ENCODE results near the gene TRPM2. TPM values are rescaled to one million over a fixed set of nuclear protein-coding genes. Genes with fewer than 3 reads are reported as not detected.

TRPM2 gene
- total RNA-seq, 1 donor = 0.36 TPM

DNA sequence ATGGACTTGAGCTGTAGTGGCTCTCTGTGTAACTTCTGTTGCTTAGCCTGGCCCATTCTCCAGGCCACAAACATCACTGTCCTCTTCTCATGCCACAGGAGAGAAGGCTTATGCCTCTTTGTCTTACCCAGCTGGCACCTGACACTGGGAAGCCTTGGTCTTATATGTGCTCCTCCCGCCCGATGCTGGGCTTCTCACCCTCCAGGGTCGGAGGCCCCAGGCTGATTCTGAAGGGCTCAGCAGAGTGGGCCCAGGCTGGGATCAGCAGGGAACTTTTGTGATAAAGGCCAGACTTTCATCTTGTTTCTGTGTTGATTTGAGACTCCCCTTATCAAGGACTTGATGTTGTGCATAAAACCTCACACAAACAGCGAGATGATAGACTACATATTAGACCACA lies 29.8 kb downstream of the TRPM2 start:
- TF ChIP-seq, protein P1, sequence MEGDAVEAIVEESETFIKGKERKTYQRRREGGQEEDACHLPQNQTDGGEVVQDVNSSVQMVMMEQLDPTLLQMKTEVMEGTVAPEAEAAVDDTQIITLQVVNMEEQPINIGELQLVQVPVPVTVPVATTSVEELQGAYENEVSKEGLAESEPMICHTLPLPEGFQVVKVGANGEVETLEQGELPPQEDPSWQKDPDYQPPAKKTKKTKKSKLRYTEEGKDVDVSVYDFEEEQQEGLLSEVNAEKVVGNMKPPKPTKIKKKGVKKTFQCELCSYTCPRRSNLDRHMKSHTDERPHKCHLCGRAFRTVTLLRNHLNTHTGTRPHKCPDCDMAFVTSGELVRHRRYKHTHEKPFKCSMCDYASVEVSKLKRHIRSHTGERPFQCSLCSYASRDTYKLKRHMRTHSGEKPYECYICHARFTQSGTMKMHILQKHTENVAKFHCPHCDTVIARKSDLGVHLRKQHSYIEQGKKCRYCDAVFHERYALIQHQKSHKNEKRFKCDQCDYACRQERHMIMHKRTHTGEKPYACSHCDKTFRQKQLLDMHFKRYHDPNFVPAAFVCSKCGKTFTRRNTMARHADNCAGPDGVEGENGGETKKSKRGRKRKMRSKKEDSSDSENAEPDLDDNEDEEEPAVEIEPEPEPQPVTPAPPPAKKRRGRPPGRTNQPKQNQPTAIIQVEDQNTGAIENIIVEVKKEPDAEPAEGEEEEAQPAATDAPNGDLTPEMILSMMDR (IDR thresholded peaks at IDR 0.05; ENCODE audit: extremely low read depth, low read depth, low read length) = no peak
- no peak overlapping the region for H3K4me2 ChIP-seq (ENCODE audit: insufficient read depth, low read length)
- peak; percentile 51 for DNase-seq (ENCODE audit: insufficient read length, low spot score, missing footprints)
- H3K36me3 ChIP-seq (ENCODE audit: insufficient read depth, low read length) = no peaks in the 10 kb centered on the region
- H3K9me3 ChIP-seq (ENCODE audit: low read depth, low read length) = peaks cover 3% of the 10 kb centered on the region
- H3K27ac ChIP-seq (ENCODE audit: low read depth, low read length) = no peak overlapping the region
- H2AFZ ChIP-seq (ENCODE audit: low read length) = no peak overlapping the region
- peaks cover 7% of the 10 kb centered on the region for H3K27me3 ChIP-seq (ENCODE audit: insufficient read depth, low read length)
- no peaks in the 10 kb centered on the region for H3K79me2 ChIP-seq (ENCODE audit: insufficient read depth, low read length)
- H3K4me1 ChIP-seq (ENCODE audit: insufficient read depth, low read length) = no peaks in the 10 kb centered on the region
- H4K20me1 ChIP-seq (ENCODE audit: insufficient read depth, low read length) = no peaks in the 10 kb centered on the region
- no peak overlapping the region for H3K4me3 ChIP-seq (ENCODE audit: insufficient read depth, low read length)

DNA sequence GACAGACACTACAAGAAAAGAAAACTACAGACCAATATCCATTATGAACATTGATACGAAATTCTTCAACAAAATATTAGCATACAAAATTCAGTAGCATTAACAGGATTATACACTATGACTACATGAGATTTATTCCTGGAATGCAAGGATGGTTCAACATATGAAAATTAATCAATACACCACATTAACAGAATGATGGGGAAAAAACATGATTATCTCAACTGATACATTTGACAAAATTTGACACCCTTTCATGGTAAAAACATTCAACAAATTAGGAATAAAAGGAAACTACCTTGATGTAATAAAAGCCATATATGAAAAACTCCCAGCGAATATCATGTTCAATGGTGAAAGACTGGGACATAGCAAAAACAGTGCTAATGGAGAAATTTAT lies 31.5 kb downstream of the TRPM2 start:
- no peak for DNase-seq (ENCODE audit: insufficient read length, low spot score, missing footprints)

DNA sequence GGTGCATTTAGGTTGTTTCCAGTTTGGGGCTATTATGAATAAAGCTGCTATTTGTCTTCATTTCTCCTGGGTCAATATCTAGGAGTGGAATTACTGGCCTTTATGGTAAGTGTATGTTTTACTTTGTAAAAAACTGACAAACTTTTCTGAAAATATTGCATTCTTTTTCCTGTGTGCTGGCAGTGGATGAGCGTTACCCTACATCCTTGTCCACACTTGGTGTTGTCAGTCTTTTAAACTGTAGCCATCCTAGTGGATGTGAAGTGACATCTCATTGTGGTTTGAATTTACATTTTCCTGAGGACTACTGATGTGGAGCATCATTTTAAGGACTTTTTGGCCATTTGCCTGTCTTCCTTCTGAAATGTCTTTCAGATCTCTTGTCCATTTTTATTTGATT lies 35.9 kb downstream of the TRPM2 start:
- DNase-seq (ENCODE audit: insufficient read length, low spot score, missing footprints) = no peak
- H4K20me1 ChIP-seq (ENCODE audit: insufficient read depth, low read length) = no peaks in the 10 kb centered on the region
- TF ChIP-seq, protein P1 (IDR thresholded peaks at IDR 0.05; ENCODE audit: extremely low read depth, low read depth, low read length) = no peak
- H2AFZ ChIP-seq (ENCODE audit: low read length) = no peak overlapping the region
- H3K4me3 ChIP-seq (ENCODE audit: insufficient read depth, low read length) = no peak overlapping the region
- no peaks in the 10 kb centered on the region for H3K27me3 ChIP-seq (ENCODE audit: insufficient read depth, low read length)
- H3K36me3 ChIP-seq (ENCODE audit: insufficient read depth, low read length) = no peaks in the 10 kb centered on the region
- no peak overlapping the region for H3K27ac ChIP-seq (ENCODE audit: low read depth, low read length)
- H3K4me1 ChIP-seq (ENCODE audit: insufficient read depth, low read length) = no peaks in the 10 kb centered on the region
- H3K9me3 ChIP-seq (ENCODE audit: low read depth, low read length) = peaks cover 3% of the 10 kb centered on the region
- no peaks in the 10 kb centered on the region for H3K79me2 ChIP-seq (ENCODE audit: insufficient read depth, low read length)
- H3K4me2 ChIP-seq (ENCODE audit: insufficient read depth, low read length) = no peak overlapping the region

More for the DNA sequence above, 31.5 kb downstream of the TRPM2 start:
- Histone ChIP-seq H4K20me1 (ENCODE audit: insufficient read depth, low read length) (no peaks in the 10 kb centered on the region), H3K27me3 (ENCODE audit: insufficient read depth, low read length) (peaks cover 5% of the 10 kb centered on the region), H3K4me2 (ENCODE audit: insufficient read depth, low read length) (no peak overlapping the region), H3K79me2 (ENCODE audit: insufficient read depth, low read length) (no peaks in the 10 kb centered on the region), H3K9me3 (ENCODE audit: low read depth, low read length) (peaks cover 3% of the 10 kb centered on the region), H3K4me1 (ENCODE audit: insufficient read depth, low read length) (no peaks in the 10 kb centered on the region), H2AFZ (ENCODE audit: low read length) (no peak overlapping the region), H3K27ac (ENCODE audit: low read depth, low read length) (no peak overlapping the region), H3K36me3 (ENCODE audit: insufficient read depth, low read length) (no peaks in the 10 kb centered on the region), H3K4me3 (ENCODE audit: insufficient read depth, low read length) (no peak overlapping the region)
- TF ChIP-seq, protein P1 (IDR thresholded peaks at IDR 0.05; ENCODE audit: extremely low read depth, low read depth, low read length) = no peak

DNA sequence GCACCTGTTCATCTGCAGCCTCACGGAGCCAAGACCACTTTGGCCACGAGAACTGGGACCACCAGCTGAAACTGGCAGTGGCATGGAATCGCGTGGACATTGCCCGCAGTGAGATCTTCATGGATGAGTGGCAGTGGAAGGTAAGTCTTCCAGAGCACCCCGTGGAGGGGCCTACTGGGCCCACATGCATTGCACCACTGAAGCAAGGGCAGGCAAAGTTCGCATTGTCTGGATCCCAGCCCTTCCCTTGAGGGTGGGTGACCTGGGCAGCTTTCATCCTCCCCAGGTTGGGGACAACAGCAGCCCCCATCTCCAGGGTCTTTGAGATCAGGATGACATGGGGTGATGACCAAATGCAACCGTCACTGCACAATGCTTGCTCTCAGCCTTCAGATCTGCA lies 37.5 kb downstream of the TRPM2 start:
- Histone ChIP-seq H3K27me3 (ENCODE audit: insufficient read depth, low read length) (no peaks in the 10 kb centered on the region), H3K9me3 (ENCODE audit: low read depth, low read length) (no peaks in the 10 kb centered on the region), H2AFZ (ENCODE audit: low read length) (no peak overlapping the region), H3K4me2 (ENCODE audit: insufficient read depth, low read length) (no peak overlapping the region), H3K36me3 (ENCODE audit: insufficient read depth, low read length) (no peaks in the 10 kb centered on the region), H3K4me3 (ENCODE audit: insufficient read depth, low read length) (no peak overlapping the region), H3K27ac (ENCODE audit: low read depth, low read length) (no peak overlapping the region), H4K20me1 (ENCODE audit: insufficient read depth, low read length) (no peaks in the 10 kb centered on the region), H3K79me2 (ENCODE audit: insufficient read depth, low read length) (no peaks in the 10 kb centered on the region), H3K4me1 (ENCODE audit: insufficient read depth, low read length) (no peaks in the 10 kb centered on the region)
- TF ChIP-seq, protein P1 (IDR thresholded peaks at IDR 0.05; ENCODE audit: extremely low read depth, low read depth, low read length) = no peak
- peak; percentile 22 for DNase-seq (ENCODE audit: insufficient read length, low spot score, missing footprints)

All from osteoblast (primary cell).